GM12878 (cell line): ENCODE data around the gene NCL. TPM values are rescaled to one million over a fixed set of nuclear protein-coding genes. Genes with fewer than 3 reads are reported as not detected.

ENCODE experiments used
- ATAC-seq: fragments of 200-7000 bp; cut with Tn5 transposase; 3 replicates; pipeline ENCODE4 v1.9.1; 2020; ENCODE audit warnings: mild to moderate bottlenecking, moderate library complexity
- BruUV-seq: library from RNA; stranded (reverse); fragments of 400-500 nt; replicated peaks from 2 replicates; lab custom pipeline; 2021; lab: Mats Ljungman, UMichigan
- CTCF ChIA-PET: fragments of 300-600 bp; sonication (Branson Sonifier 250); formaldehyde crosslinking; extraction: SDS; loops from one replicate; lab custom pipeline; 2021; ENCODE audit warnings: inconsistent platforms; lab: Yijun Ruan, JAX
- POLR2A ChIA-PET: fragments of 350-600 bp; formaldehyde crosslinking; extraction: SDS; loops from one replicate; lab custom pipeline; 2021; ENCODE audit warnings: inconsistent platforms; lab: Charles Lee
- RAD21 ChIA-PET: fragments of 300-600 bp; sonication (Branson Sonifier 250); formaldehyde crosslinking; loops from one replicate; lab custom pipeline; 2023; ENCODE audit warnings: antibody characterized with exemption; ENCODE audit not compliant: unreplicated experiment; lab: Charles Lee
- SMC1A ChIA-PET: fragments of 300-600 bp; sonication (Branson Sonifier 250); formaldehyde crosslinking; loops from one replicate; lab custom pipeline; 2023; ENCODE audit not compliant: unreplicated experiment, uncharacterized antibody; lab: Charles Lee
- DNase-seq: peaks from one replicate; pipeline ENCODE4 v3.0.0-alpha.2; 2011; ENCODE audit warnings: low read depth, low spot score
- FAIRE-seq: peaks from 3 replicates; lab custom pipeline; 2011; peaks lifted over from hg19 to GRCh38; lab: Jason Lieb, UNC
- H2AFZ ChIP-seq: 2 replicates; pipeline ENCODE4 v1.6.0; 2011; ENCODE audit warnings: low read depth, low read length, control low read depth; ENCODE audit not compliant: control insufficient read depth
- H3K27ac ChIP-seq: 2 replicates; pipeline ENCODE4 v1.5.1; 2011; ENCODE audit warnings: control low read depth; ENCODE audit not compliant: control insufficient read depth, insufficient read depth
- H3K27me3 ChIP-seq, 2 experiments: replicated peaks in 1 of 2; 2 replicates each; pipeline versions ENCODE4 v1.6.0 to v1.6.1; 2011; ENCODE audit warnings: low read length in 1 of 2; ENCODE audit not compliant: control insufficient read depth in 2 of 2, insufficient read depth in 2 of 2
- H3K36me3 ChIP-seq, 2 experiments: 2 replicates each; pipeline ENCODE4 v1.5.1; 2011; ENCODE audit warnings: low read length in 1 of 2; ENCODE audit not compliant: control insufficient read depth in 2 of 2, insufficient read depth in 2 of 2
- H3K4me1 ChIP-seq: 2 replicates; pipeline ENCODE4 v1.6.1; 2011; ENCODE audit warnings: mild to moderate bottlenecking, low read length, moderate library complexity, mixed read lengths; ENCODE audit not compliant: control insufficient read depth, insufficient read depth
- H3K4me2 ChIP-seq: 2 replicates; pipeline ENCODE4 v1.6.0; 2011; ENCODE audit warnings: control low read depth; ENCODE audit not compliant: control insufficient read depth, insufficient read depth
- H3K4me3 ChIP-seq: fragments of 200-600 bp; sonication (generic); 2 replicates; pipeline ENCODE4 v1.5.1; 2016
- H3K79me2 ChIP-seq: 2 replicates; pipeline ENCODE4 v1.6.0; 2011; ENCODE audit warnings: low read length; ENCODE audit not compliant: control insufficient read depth, insufficient read depth
- H3K9ac ChIP-seq: 2 replicates; pipeline ENCODE4 v1.8.0; 2011; ENCODE audit warnings: low read length, control low read depth, mixed read lengths; ENCODE audit not compliant: control insufficient read depth, insufficient read depth
- H3K9me3 ChIP-seq: replicated peaks from 3 replicates; pipeline ENCODE4 v1.5.1; 2011; ENCODE audit warnings: mild to moderate bottlenecking, low read length; ENCODE audit not compliant: control insufficient read depth, insufficient read depth
- H4K20me1 ChIP-seq: 2 replicates; pipeline ENCODE4 v1.6.0; 2011; ENCODE audit not compliant: control insufficient read depth, insufficient read depth
- DPF2 ChIP-seq: fragments of 450-650 bp; IDR thresholded peaks from 2 replicates; pipeline ENCODE4 v1.6.1; 2017; ENCODE audit warnings: mild to moderate bottlenecking
- EZH2 ChIP-seq: IDR thresholded peaks from 2 replicates; pipeline ENCODE4 v1.6.1; 2012; ENCODE audit warnings: low read depth, mild to moderate bottlenecking, control low read depth, inconsistent platforms, low read length, borderline replicate concordance; ENCODE audit not compliant: control insufficient read depth
- GABPA ChIP-seq: IDR thresholded peaks from 2 replicates; pipeline ENCODE4 v1.6.1; 2014; ENCODE audit warnings: antibody characterized with exemption, low read depth, mild to moderate bottlenecking, inconsistent platforms
- HCFC1 ChIP-seq: fragments of 150-350 bp; IDR thresholded peaks from 2 replicates; pipeline ENCODE4 v1.6.1; 2014; ENCODE audit warnings: low read length
- IKZF2 ChIP-seq, 2 experiments: fragments of 450-650 bp; IDR thresholded peaks; 2 replicates each; pipeline ENCODE4 v1.6.1; 2017; ENCODE audit warnings: mild to moderate bottlenecking in 2 of 2, moderate library complexity in 2 of 2
- MTA2 ChIP-seq: fragments of 450-650 bp; IDR thresholded peaks from 2 replicates; pipeline ENCODE4 v1.6.1; 2016; ENCODE audit warnings: low read depth, mild to moderate bottlenecking, moderate library complexity
- RUNX3 ChIP-seq: IDR thresholded peaks from 2 replicates; pipeline ENCODE4 v1.6.1; 2012; ENCODE audit warnings: low read length, inconsistent platforms
- SUPT20H ChIP-seq: IDR thresholded peaks from 2 replicates; pipeline ENCODE4 v1.6.1; 2011; ENCODE audit warnings: low read depth, mild to moderate bottlenecking, low read length, moderate library complexity, borderline replicate concordance; ENCODE audit not compliant: control insufficient read depth
- SUZ12 ChIP-seq: fragments of 200-600 bp; sonication (generic); IDR thresholded peaks from one replicate; pipeline ENCODE4 v1.6.1; 2018; ENCODE audit warnings: antibody characterized with exemption, mild to moderate bottlenecking; ENCODE audit not compliant: unreplicated experiment
- WGBS: methylation state at CpG from one replicate; pipeline ENCODE4 v1.1.6; 2016; ENCODE audit warnings: low lambda C conversion rate; ENCODE audit not compliant: insufficient replicate concordance, insufficient coverage; ENCODE audit errors: missing lambda C conversion rate; 5-methylcytosine and 5-hydroxymethylcytosine counted together
- in situ Hi-C: fragments of 300-500 bp; cut with MboI; formaldehyde crosslinking; loops from 9 replicates; pipeline ENCODE4 v1.14.3; 2018; ENCODE audit warnings: mixed read lengths
- intact Hi-C: fragments of 100-400 bp; cut with micrococcal nuclease; formaldehyde crosslinking; loops from one replicate; pipeline ENCODE4 v1.14.2; 2022; ENCODE audit not compliant: unreplicated experiment
- polyA plus RNA-seq, 11 experiments: library from polyadenylated mRNA; depleted of rRNA in 4 of 11; unstranded in 6 of 11; stranded (reverse) in 5 of 11; fragments of >200 nt; fragmentation: Nextera tagmentation in 4 of 11; fragmentation: Illumina TruSeq in 1 of 11; extraction: Ambion mirVana in 4 of 11; extraction: Trizol in 1 of 11; gene quantifications; 1 replicate in 1 of 11; 2 replicates in 10 of 11; pipeline versions ENCODE4 v1.2.1 to v1.2.3, GENCODE V29; 2011 to 2016; ENCODE audit warnings: inconsistent platforms in 2 of 11, missing spikeins in 2 of 11, low read depth in 1 of 11
- total RNA-seq, 4 experiments: library from RNA; depleted of rRNA in 3 of 4; stranded (reverse); fragments of >200 nt in 3 of 4; fragmentation: Illumina TruSeq in 1 of 4; extraction: Trizol in 1 of 4; gene quantifications; 2 replicates each; pipeline versions ENCODE4 v1.2.1 to v1.2.3, GENCODE V29; 2013 to 2021
- TF ChIP-seq, protein P1 (sequence below): fragments of 450-650 bp; IDR thresholded peaks from 2 replicates; pipeline ENCODE4 v1.6.1; 2017; ENCODE audit warnings: antibody characterized with exemption, mild to moderate bottlenecking, moderate library complexity
- TF ChIP-seq, protein P2 (sequence below): IDR thresholded peaks from 2 replicates; pipeline ENCODE4 v1.6.1; 2012; ENCODE audit warnings: improper control_type of control experiment, low read depth, low read length; ENCODE audit not compliant: insufficient replicate concordance
- TF ChIP-seq, protein P3 (sequence below): IDR thresholded peaks from 2 replicates; pipeline ENCODE4 v1.6.1; 2011; ENCODE audit warnings: low read depth, low read length, improper control_type of control experiment, borderline replicate concordance

The NCL gene
- total and polyA plus RNA-seq, 10 of the 15 experiments (the other 5 are each of a cell fraction or from before 2014, with no cell fraction given) = 123 to 1,207 (median 529) TPM

DNA sequence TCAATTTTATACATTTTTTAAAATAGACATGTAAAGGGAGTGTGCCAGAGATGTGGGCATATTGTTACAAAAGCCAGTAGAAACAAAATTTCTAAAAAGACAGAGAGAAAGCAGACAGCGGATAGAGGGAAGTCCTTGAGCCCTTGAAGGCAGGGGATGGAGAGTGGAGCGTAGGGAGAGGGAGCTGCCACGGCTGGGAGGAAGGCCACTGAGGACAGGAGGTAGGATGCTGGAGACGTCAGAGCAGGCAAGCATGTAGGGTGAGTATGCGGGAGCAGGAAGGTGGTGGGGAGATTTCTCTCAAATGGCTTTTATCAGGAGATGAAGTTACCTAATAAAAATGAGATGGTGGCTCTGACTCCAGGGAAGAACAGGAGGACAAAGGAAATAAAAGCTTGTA lies 24.0 kb upstream of the NCL start:
- CTCF ChIA-PET = interaction anchor here (1.4 kb wide), 1 partner anchor 29 kb away, joined by 3 read pairs; no protein-coding TSS in a partner anchor
- Histone ChIP-seq H3K4me2 (no peak overlapping the region), H3K27ac (no peak overlapping the region), H3K4me1 (peaks cover under 1% of the 10 kb centered on the region; the same call in 1 of the 2 replicates), H3K27me3 (no peaks in the 10 kb centered on the region), H3K9ac (no peak overlapping the region), H2AFZ (no peak overlapping the region), H3K4me3 (no peak overlapping the region), H4K20me1 (no peaks in the 10 kb centered on the region), H3K9me3 (no peaks in the 10 kb centered on the region), H3K36me3 (no peaks in the 10 kb centered on the region), H3K79me2 (peaks cover 1% of the 10 kb centered on the region; the same call in 1 of the 2 replicates)
- intact Hi-C loops = no loop called here
- FAIRE-seq = no peak
- BruUV-seq = no TSS peak
- no peak for ATAC-seq
- WGBS = 67% methylated on average over 5 of the region's 5 CpGs
- SMC1A ChIA-PET = no interaction called here
- RAD21 ChIA-PET = no interaction called here
- in situ Hi-C loops = no loop called here
- no peak for DNase-seq
- POLR2A ChIA-PET = interaction anchor here (0.9 to 1.2 kb wide), 2 partner anchors 18 to 261 kb away, joined by 3 read pairs; no protein-coding TSS in a partner anchor
- TF ChIP-seq, protein P1, sequence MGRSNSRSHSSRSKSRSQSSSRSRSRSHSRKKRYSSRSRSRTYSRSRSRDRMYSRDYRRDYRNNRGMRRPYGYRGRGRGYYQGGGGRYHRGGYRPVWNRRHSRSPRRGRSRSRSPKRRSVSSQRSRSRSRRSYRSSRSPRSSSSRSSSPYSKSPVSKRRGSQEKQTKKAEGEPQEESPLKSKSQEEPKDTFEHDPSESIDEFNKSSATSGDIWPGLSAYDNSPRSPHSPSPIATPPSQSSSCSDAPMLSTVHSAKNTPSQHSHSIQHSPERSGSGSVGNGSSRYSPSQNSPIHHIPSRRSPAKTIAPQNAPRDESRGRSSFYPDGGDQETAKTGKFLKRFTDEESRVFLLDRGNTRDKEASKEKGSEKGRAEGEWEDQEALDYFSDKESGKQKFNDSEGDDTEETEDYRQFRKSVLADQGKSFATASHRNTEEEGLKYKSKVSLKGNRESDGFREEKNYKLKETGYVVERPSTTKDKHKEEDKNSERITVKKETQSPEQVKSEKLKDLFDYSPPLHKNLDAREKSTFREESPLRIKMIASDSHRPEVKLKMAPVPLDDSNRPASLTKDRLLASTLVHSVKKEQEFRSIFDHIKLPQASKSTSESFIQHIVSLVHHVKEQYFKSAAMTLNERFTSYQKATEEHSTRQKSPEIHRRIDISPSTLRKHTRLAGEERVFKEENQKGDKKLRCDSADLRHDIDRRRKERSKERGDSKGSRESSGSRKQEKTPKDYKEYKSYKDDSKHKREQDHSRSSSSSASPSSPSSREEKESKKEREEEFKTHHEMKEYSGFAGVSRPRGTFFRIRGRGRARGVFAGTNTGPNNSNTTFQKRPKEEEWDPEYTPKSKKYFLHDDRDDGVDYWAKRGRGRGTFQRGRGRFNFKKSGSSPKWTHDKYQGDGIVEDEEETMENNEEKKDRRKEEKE = no peak
- TF ChIP-seq MTA2 = no peak
- no peak for TF ChIP-seq SUPT20H
- TF ChIP-seq GABPA = no peak
- TF ChIP-seq, protein P2, sequence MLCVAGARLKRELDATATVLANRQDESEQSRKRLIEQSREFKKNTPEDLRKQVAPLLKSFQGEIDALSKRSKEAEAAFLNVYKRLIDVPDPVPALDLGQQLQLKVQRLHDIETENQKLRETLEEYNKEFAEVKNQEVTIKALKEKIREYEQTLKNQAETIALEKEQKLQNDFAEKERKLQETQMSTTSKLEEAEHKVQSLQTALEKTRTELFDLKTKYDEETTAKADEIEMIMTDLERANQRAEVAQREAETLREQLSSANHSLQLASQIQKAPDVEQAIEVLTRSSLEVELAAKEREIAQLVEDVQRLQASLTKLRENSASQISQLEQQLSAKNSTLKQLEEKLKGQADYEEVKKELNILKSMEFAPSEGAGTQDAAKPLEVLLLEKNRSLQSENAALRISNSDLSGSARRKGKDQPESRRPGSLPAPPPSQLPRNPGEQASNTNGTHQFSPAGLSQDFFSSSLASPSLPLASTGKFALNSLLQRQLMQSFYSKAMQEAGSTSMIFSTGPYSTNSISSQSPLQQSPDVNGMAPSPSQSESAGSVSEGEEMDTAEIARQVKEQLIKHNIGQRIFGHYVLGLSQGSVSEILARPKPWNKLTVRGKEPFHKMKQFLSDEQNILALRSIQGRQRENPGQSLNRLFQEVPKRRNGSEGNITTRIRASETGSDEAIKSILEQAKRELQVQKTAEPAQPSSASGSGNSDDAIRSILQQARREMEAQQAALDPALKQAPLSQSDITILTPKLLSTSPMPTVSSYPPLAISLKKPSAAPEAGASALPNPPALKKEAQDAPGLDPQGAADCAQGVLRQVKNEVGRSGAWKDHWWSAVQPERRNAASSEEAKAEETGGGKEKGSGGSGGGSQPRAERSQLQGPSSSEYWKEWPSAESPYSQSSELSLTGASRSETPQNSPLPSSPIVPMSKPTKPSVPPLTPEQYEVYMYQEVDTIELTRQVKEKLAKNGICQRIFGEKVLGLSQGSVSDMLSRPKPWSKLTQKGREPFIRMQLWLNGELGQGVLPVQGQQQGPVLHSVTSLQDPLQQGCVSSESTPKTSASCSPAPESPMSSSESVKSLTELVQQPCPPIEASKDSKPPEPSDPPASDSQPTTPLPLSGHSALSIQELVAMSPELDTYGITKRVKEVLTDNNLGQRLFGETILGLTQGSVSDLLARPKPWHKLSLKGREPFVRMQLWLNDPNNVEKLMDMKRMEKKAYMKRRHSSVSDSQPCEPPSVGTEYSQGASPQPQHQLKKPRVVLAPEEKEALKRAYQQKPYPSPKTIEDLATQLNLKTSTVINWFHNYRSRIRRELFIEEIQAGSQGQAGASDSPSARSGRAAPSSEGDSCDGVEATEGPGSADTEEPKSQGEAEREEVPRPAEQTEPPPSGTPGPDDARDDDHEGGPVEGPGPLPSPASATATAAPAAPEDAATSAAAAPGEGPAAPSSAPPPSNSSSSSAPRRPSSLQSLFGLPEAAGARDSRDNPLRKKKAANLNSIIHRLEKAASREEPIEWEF = no peak
- TF ChIP-seq DPF2 = no peak
- no peak for TF ChIP-seq IKZF2 (IDR thresholded peaks at IDR 0.05)
- TF ChIP-seq, protein P3, sequence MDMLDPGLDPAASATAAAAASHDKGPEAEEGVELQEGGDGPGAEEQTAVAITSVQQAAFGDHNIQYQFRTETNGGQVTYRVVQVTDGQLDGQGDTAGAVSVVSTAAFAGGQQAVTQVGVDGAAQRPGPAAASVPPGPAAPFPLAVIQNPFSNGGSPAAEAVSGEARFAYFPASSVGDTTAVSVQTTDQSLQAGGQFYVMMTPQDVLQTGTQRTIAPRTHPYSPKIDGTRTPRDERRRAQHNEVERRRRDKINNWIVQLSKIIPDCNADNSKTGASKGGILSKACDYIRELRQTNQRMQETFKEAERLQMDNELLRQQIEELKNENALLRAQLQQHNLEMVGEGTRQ = no peak
- no peak for TF ChIP-seq SUZ12
- no peak for TF ChIP-seq EZH2
- TF ChIP-seq RUNX3 = no peak
- no peak for TF ChIP-seq HCFC1
